Activated CD4-positive, alpha-beta T cell treated with anti-CD3 and anti-CD28 coated beads, Interleukin-2, amount 50 U/mL, for 16 hours (primary cell): ENCODE results near the gene PRKAB1.
"Not testable (repeated sequence)": the region's sequence is repeated elsewhere in the genome, so short reads cannot be mapped to it uniquely, and the experiment has no call there.

Source experiments
- DNase-seq: peaks from one replicate; pipeline ENCODE4 v3.0.0-alpha.2; 2020

The PRKAB1 gene

GRCh38 chr12:119686355-119686754 lies 18.4 kb downstream of the PRKAB1 start:
- no peak for DNase-seq

DNA sequence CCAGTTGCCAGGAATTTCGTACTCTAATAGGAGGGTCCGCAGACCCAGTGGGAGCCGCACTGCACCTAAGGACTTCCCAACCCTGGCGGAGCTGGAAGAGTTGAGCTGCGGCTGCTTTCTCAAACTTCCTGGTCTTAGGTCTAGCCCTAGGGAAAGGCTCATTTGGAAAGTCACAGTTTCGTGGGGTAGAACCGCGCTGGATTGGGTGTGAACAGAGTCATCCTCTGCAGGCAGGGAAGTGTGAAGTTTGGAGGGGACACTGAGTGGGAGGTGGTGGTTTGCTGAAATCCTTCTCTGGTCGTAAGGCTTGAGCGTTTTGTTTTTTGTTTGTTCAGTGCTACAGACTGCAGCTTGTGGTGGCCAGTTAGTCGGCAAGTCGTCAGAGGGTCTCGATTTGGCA lies 18.8 kb downstream of the PRKAB1 start:
- DNase-seq: no peak

- no peak for DNase-seq
These were observed 19.5 kb downstream of the PRKAB1 start for GRCh38 chr12:119687406-119687805.

DNA sequence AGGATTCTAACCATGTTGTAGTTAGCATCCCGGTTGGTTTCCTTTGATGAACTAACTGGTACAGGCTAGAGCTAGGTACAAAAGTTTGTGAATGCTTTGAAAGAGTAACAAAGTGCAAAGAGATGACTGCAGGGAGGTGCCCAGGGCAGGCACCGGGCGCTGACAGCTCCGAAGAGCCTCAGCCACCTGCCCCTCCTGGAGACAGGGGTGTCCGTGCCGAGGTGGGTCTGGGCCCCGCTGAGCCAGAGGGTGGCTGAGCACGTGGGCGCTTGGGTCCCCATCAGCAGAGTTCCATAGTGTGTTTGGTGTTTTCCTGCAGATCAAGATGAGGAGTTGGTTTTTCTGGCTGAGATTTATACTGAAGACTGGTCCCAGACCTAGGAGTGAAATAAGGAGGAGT lies 19.9 kb downstream of the PRKAB1 start:
- DNase-seq: no peak

DNA sequence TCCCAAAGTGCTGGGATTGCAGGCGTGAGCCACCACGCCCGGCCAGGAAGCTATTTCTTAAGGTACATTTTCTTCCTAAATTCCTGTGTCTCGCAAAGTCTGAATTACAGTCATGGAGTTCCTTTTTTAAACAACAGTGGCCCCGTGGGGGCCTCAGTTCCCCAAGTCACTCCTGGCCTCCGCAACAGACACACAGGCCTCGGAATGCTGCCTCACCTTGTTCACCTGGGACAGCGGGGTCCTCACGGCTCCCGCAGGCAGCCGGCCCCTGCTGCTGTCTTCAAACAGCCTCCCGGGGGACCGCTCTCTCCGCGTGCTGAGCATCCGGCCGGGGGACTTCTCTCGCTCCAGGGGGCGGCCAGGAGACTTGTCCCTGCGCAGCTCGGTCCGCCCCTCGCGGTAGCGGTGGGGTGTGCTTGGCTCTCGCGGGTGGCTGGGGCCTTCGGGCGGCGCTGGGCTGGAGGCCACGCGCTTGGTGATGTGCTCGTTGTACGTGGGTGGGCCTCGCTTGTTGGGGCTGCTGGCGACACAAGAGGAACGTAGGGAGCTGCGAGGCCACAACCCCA lies 22.1 kb downstream of the PRKAB1 start:
- no peak for DNase-seq

DNA sequence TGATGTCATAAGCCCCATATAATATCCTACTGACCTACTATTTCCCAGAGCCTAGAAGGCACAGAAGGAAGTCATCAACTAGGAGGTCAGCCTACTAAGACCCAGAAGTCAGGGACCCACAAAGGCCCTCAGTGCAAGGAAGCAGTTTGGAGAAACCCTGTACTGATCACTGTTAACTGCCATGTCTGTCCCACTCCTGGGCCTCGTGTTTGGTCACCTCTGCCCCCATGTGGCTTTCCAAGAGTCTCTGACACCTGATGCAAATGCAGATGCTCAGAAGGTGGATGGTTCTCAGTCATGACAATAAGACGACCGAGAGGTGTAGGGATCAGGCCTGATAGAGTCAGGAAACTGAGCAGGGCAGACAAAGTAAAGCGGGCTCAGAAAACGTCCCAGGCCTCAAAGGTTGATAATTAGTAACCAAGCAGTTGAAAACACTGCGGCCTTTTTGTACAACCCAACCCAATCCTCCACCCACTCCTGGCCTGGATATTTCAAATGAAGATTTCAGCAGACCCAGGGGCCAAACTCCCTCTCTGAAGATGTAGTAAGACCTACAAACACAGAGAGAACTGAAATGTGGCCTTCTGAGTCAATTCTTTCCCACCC lies 23.4 kb downstream of the PRKAB1 start:
- no peak for DNase-seq

- no peak for DNase-seq
These were observed 24.5 kb downstream of the PRKAB1 start for GRCh38 chr12:119692410-119692809.

GRCh38 chr12:119692997-119693396 lies 25.1 kb downstream of the PRKAB1 start:
- DNase-seq: no peak

GRCh38 chr12:119693511-119693910 lies 25.6 kb downstream of the PRKAB1 start:
- no peak for DNase-seq

DNA sequence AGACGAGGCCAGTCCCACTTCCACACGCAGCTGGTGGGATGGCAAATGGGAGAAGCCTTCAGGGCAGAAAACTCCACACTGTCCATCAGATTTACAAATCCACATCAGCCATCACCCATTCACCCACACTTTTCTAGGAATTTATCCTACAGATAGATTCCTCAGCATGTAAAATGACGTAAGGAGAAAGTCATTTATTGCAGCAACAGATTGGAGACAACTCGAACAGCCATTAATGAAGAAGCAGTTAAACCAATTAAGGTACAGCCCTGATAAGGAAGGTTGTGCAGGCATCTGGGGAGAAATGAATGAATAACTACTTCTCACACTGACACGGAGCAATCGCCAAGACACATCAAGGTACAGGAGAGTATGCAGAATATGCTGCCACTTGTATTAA lies 26.2 kb downstream of the PRKAB1 start:
- DNase-seq: no peak

- no peak for DNase-seq
These were observed 27.1 kb downstream of the PRKAB1 start for GRCh38 chr12:119695034-119695433.

DNA sequence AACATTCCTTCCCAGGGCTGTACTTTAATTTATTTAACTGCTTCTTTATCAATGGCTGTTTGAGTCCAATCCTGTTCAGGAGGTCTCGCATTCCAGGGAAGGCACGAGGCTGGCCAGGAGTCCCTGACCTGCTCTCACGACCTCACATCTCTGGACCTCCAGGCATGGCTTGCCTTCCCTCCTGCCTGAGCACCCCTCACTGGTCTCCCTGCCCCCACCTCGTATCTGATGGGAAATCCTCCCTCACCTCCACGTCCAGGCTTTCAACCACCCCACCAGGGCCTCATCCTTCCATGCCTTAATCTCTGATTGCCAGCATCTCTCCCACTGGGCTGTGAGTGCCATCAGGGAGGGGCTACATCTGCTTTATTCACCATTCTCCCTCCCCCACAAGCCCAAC lies 29.0 kb downstream of the PRKAB1 start:
- DNase-seq: no peak

DNA sequence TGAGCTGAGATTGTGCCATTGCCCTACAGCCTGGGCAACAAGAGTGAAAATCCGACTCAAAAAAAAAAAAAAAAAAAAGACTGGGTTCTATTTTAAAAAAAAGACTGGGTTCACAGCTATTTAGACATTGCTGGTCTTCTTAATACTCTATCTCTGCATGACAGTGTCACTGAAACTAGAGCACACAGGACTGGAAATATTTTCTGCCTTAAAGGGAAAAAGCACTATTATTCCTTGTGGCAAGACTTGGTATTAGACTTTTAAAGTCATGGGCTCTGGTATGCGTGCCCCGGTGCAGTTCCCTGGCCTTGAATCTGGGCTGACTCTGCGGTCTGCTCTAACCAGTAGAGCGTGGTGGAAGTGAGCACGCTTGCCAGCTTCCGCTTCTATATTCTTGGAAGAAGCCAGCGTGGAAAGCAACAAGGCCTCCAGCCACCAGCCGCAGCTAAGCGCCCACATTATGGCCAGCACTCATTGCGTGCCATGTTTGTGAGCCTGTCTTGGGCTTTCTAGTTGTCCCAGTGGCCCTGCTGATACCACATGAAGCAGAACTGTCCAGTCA lies 31.3 kb downstream of the PRKAB1 start:
- no peak for DNase-seq

DNA sequence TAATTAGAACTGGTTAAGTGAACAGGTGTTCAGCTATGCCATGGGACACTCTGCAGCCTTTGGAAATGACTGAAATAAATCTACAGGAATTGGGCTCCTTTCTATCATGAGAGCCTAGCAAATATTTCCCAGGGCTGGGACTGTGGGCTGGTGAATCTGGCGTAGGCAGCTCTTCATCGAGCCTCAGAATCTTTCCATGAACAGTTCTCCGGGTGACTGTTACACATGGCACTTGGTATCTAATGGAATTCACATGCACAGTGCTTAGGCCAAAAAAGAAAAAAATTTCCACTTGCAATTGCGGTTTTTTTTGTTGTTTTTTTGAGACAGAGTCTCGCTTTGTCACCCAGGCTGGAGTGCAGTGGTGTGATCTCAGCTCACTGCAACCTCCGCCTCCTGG lies 32.1 kb downstream of the PRKAB1 start:
- DNase-seq: no peak

- no peak for DNase-seq
These were observed 36.3 kb downstream of the PRKAB1 start for GRCh38 chr12:119704065-119704747.

- DNase-seq: no peak
These were observed 37.2 kb downstream of the PRKAB1 start for GRCh38 chr12:119705182-119705581.

GRCh38 chr12:119706427-119706826 lies 38.5 kb downstream of the PRKAB1 start:
- DNase-seq: not testable (repeated sequence)

DNA sequence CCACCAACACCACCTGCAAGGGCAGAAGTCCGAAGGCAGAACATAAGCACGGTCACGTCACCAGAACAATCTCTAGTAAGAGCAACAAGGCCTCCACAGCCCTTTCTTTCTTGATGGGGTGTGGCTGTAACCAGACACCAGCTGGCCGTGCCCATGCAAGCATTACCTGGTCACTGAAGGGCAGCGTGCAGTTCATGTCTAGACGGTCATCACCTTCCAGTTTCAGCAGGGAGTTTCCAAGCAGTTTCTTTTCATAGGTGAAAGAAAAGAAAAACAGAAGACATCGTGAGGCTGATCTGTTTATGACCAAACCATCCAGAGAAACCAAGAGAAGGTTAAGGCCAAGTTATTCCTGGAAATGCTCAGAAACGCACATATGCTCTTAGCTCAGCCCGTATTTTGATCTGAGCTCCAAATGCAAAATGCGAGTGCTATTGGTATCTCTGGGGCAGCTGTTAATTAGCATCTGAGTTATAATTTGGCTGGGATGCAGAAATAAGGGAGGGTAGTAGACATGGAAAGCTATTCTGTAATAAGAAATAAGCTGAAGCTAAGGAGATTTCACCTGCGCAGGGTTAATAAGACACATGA lies 42.5 kb downstream of the PRKAB1 start:
- DNase-seq: no peak

- no peak for DNase-seq
These were observed 43.1 kb downstream of the PRKAB1 start for GRCh38 chr12:119710965-119711551.

DNA sequence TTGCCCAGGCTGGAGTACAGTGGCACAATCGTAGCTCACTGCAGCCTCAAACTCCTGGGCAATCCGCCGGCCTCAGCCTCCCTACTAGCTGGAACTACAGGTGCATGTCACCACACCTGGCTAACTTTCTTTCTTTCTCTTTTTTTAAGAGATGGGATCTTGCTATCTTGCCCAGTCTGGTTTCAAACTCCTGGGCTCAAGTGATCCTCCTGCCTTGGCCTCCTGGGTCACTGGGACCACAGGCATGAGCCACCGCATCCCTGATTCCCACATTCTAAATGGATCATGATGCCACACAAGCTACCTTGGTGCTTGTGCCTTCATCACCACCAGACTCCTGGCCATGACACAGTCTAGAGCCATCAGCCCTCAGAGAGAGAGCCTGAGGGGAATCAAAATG lies 43.8 kb downstream of the PRKAB1 start:
- no peak for DNase-seq

- DNase-seq: no peak
These were observed 44.8 kb downstream of the PRKAB1 start for GRCh38 chr12:119712721-119713120.

- DNase-seq: no peak
These were observed 45.7 kb downstream of the PRKAB1 start for GRCh38 chr12:119713551-119714031.

- DNase-seq: no peak
These were observed 46.8 kb downstream of the PRKAB1 start for GRCh38 chr12:119714614-119715267.
